ENCODE data around the gene COL19A1.

The COL19A1 gene

GRCh38 chr6:70136996-70137395 is 270.6 kb downstream of the COL19A1 start:
- no peak for TF ChIP-seq CTCF (IDR thresholded peaks at IDR 0.05)
- intact Hi-C loops (cut with DNase I; ENCODE audit: low total_unique reads) = no loop called here
- Histone ChIP-seq H3K36me3 (no peaks in the 10 kb centered on the region), H3K27me3 (no peaks in the 10 kb centered on the region), H3K4me3 (no peak overlapping the region), H3K9me3 (no peaks in the 10 kb centered on the region), H3K4me1 (no peaks in the 10 kb centered on the region), H3K27ac (no peak overlapping the region)
- no peak for DNase-seq

GRCh38 chr6:70140496-70140895 is 274.1 kb downstream of the COL19A1 start:
- H3K27me3 ChIP-seq = no peaks in the 10 kb centered on the region

GRCh38 chr6:70142034-70142433 is 275.7 kb downstream of the COL19A1 start:
- no peak for TF ChIP-seq CTCF (IDR thresholded peaks at IDR 0.05)
- no peak overlapping the region for H3K4me3 ChIP-seq
- intact Hi-C loops (cut with DNase I; ENCODE audit: low total_unique reads) = no loop called here
- no peaks in the 10 kb centered on the region for H3K4me1 ChIP-seq
- no peaks in the 10 kb centered on the region for H3K9me3 ChIP-seq
- no peak overlapping the region for H3K27ac ChIP-seq
- no peaks in the 10 kb centered on the region for H3K27me3 ChIP-seq
- H3K36me3 ChIP-seq = no peaks in the 10 kb centered on the region
- no peak for DNase-seq

More at GRCh38 chr6:70140496-70140895, 274.1 kb downstream of the COL19A1 start:
- Histone ChIP-seq H3K4me1 (no peaks in the 10 kb centered on the region), H3K36me3 (no peaks in the 10 kb centered on the region), H3K9me3 (no peaks in the 10 kb centered on the region), H3K4me3 (no peak overlapping the region), H3K27ac (no peak overlapping the region)
- DNase-seq = no peak
- intact Hi-C loops (cut with DNase I; ENCODE audit: low total_unique reads) = no loop called here
- TF ChIP-seq CTCF (IDR thresholded peaks at IDR 0.05) = no peak

GRCh38 chr6:70145178-70145577 is 278.8 kb downstream of the COL19A1 start:
- intact Hi-C loops (cut with DNase I; ENCODE audit: low total_unique reads) = no loop called here

GRCh38 chr6:70149209-70149788 is 282.9 kb downstream of the COL19A1 start:
- no peaks in the 10 kb centered on the region for H3K9me3 ChIP-seq
- no peak for DNase-seq
- H3K27ac ChIP-seq = no peak overlapping the region
- no peaks in the 10 kb centered on the region for H3K27me3 ChIP-seq
- no peaks in the 10 kb centered on the region for H3K4me1 ChIP-seq
- intact Hi-C loops (cut with DNase I; ENCODE audit: low total_unique reads) = no loop called here
- H3K4me3 ChIP-seq = no peak overlapping the region
- no peak for TF ChIP-seq CTCF (IDR thresholded peaks at IDR 0.05)
- H3K36me3 ChIP-seq = no peaks in the 10 kb centered on the region

More at GRCh38 chr6:70145178-70145577, 278.8 kb downstream of the COL19A1 start:
- no peak for TF ChIP-seq CTCF (IDR thresholded peaks at IDR 0.05)
- Histone ChIP-seq H3K9me3 (no peaks in the 10 kb centered on the region), H3K4me1 (no peaks in the 10 kb centered on the region), H3K4me3 (no peak overlapping the region), H3K27ac (no peak overlapping the region), H3K27me3 (no peaks in the 10 kb centered on the region), H3K36me3 (no peaks in the 10 kb centered on the region)
- no peak for DNase-seq

GRCh38 chr6:70150521-70150920 is 284.2 kb downstream of the COL19A1 start:
- Histone ChIP-seq H3K9me3 (no peaks in the 10 kb centered on the region), H3K27ac (no peak overlapping the region), H3K36me3 (no peaks in the 10 kb centered on the region), H3K4me1 (no peaks in the 10 kb centered on the region), H3K4me3 (no peak overlapping the region), H3K27me3 (no peaks in the 10 kb centered on the region)
- TF ChIP-seq CTCF (IDR thresholded peaks at IDR 0.05) = no peak
- intact Hi-C loops (cut with DNase I; ENCODE audit: low total_unique reads) = no loop called here
- DNase-seq = no peak
